Activated naive CD4-positive, alpha-beta T cell treated with Interleukin-2 at 50 U/mL for 16 hours (primary cell): Measurements from ENCODE around the gene RACGAP1.

Experiments used
- DNase-seq: peaks from one replicate; pipeline ENCODE4 v3.0.0-alpha.2; 2020

RACGAP1 gene, protein sequence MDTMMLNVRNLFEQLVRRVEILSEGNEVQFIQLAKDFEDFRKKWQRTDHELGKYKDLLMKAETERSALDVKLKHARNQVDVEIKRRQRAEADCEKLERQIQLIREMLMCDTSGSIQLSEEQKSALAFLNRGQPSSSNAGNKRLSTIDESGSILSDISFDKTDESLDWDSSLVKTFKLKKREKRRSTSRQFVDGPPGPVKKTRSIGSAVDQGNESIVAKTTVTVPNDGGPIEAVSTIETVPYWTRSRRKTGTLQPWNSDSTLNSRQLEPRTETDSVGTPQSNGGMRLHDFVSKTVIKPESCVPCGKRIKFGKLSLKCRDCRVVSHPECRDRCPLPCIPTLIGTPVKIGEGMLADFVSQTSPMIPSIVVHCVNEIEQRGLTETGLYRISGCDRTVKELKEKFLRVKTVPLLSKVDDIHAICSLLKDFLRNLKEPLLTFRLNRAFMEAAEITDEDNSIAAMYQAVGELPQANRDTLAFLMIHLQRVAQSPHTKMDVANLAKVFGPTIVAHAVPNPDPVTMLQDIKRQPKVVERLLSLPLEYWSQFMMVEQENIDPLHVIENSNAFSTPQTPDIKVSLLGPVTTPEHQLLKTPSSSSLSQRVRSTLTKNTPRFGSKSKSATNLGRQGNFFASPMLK

DNA sequence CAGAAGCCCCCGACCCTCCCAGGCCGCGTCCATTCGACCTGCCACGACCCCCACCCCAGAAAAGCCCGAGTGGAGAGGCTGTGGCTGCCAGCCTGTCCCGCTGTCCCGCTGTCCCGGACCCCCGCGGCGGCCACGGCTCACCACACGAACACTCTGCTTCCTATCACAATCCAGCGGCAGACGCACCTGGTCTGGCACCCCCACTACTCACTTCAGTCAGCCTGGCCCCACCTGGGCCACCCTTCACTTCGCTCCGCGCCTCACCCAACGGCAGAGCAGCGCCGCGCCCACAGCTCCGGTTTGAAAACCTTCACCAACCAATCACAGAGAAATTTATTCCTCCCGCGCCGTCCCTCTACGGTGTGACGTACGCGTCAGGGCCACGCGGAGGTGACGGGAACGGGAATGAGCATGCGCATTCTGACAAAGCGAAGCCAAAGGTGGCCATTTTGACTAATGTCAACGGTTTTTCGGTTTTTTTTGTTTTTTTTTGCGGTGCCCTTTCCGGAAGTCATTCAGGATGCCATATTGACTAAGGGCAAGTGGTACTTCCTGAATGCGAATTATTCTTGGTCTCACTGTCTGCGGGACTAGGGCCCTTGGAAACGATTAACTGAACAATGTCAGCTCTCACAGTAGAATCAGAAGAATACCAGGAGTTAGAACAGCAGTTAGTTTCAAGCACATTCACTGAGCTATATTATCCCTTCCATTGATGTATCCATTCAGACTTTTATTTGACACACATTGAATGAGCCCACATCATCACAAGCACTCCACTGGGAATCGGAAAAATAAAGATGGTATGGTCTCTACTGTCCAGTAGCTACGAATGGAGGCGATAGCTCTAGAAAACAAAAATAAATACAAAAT lies at the start of gene RACGAP1:
TSS of gene RACGAP1 (minus strand) at position 308 of the 873 bp plus-strand sequence. CDS start 8,779 bp downstream, outside the sequence.
- peak; percentile 94 for DNase-seq

DNA sequence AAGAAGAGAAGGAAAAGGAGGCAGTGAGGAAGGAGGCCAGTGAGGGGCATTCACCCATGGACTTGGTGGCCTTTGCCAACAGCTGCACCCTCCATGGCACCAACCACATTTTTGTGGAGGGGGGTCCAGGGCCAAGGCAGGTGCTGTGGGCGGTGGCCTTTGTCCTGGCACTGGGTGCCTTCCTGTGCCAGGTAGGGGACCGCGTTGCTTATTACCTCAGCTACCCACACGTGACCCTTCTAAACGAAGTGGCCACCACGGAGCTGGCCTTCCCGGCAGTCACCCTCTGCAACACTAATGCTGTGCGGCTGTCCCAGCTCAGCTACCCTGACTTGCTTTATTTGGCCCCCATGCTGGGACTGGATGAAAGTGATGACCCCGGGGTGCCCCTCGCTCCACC lies 48.4 kb upstream of the RACGAP1 start:
- no peak for DNase-seq

DNA sequence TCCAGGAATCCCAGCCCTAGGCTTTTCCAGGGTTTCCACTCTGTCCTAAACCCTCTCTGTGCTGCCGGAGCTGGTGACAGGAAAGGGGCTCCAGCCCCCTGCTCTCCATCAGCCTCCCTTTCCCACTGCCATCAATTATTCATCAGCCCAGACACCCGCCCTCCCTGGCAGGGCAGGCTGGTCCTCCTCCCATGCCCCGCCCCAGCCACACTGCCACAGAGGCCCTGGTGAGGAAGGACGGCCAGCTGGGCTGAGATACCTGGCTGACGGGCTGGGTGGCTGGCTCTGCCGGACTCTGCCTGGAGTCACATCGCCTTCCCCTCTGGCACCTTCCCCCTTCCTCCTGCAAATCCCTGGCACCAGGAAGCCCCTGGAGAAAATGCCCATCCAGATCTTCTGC lies 47.9 kb upstream of the RACGAP1 start:
- no peak for DNase-seq

DNA sequence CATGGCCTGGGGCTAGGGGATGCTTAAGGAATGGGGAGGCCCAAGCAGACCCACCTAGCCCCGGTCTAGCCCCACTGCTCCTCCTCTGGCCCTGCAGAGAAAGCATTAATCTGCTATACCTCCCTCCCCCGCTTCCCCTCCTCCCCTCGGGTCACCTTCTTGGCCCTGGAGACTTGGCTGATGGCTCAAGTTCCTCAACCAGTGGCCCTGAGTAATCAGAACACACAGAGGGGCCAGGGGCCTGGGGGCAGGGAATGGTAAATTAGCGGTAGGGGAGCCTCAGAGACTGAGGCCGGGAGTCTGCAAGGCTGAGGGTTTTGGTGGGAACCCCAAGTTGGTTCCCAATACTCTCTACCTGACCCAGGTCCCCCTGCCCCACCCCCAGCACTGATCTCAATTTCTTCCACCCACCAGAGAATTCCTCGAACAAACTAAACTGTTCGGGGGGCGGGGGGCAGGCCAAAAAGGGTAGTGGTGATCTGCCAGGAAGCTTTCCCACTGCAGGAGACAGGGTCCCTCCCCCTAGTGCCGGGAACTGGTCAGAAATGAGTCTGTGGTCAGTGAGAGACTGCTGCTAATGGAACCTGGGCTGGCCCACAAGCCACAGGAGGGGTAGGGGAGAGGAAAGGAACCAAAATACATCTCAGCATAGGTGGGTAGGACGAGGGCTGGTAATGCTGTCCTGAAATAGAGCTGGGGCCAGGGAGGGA lies 47.1 kb upstream of the RACGAP1 start:
- DNase-seq: no peak

DNA sequence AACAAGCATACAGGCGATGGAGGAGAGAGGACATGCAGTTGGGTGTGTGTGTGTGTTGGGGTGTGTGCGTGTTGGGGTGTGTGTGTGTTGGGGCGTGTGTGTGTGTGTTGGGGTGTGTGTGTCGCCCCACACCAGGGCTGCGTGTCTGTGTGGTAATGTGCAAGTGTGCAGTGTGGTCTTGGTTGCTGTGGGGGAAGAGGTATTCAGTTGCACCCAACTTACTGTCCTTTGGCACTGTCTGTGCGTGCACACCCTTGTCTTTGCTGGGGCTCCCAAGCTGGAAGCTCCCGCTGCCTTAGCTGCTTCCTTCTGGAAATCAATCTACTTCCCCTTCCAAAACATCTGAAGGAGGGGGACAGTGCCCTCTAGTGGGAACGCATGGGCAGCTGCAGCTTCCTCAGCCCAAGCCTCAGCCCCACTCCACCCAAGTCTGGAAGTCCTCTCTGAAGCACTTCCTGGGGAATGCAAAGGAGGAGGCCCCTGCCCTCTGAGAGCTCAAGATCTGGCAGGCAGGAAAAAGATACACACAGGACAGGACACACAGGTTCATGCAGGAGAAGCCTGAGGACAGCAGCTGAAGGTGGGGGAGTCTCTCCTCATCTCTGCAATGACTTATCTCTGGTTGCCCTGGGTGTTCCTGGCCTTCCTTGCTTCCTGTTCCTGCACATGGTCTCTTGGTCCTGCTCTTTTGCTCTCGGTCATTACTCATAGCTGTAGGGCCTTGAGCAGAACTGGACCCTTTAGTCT lies 45.2 kb upstream of the RACGAP1 start:
- peak; percentile 67 for DNase-seq

DNA sequence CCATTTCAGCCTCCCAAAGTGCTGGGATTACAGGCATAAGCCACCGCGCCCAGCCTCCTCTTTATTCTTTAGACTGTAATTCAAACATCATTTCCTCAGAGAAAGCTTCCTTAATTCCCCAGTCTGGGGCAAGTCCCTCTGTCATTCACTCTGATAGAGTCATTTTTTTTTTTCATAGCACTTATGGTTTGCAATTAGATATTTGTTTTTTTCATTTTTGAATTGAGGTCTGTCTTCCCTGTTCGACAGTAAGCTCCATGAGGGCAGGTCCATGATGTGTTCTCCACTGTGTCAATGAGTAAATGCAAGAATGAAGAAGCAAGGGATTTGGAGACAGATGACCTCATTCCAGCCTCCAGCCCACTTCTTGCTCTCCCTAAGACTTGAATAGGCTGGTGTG lies 44.2 kb upstream of the RACGAP1 start:
- no peak for DNase-seq

DNA sequence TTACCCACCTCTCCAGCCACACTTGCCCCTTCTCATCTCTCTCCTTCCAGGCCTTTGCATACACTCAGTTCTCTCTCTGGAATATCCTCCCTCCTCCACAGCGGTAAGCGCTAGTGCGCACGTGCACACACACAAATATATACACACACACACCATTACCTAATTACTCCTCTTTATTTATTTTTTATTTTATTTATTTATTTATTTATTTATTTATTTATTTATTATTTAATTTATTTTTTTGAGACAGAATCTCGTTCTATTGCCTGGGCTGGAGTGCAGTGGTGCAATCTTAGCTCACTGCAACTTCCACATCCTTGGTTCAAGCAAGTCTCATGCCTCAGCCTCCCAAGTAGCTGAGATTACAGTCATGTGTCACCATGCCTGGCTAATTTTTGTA lies 43.8 kb upstream of the RACGAP1 start:
- no peak for DNase-seq

DNA sequence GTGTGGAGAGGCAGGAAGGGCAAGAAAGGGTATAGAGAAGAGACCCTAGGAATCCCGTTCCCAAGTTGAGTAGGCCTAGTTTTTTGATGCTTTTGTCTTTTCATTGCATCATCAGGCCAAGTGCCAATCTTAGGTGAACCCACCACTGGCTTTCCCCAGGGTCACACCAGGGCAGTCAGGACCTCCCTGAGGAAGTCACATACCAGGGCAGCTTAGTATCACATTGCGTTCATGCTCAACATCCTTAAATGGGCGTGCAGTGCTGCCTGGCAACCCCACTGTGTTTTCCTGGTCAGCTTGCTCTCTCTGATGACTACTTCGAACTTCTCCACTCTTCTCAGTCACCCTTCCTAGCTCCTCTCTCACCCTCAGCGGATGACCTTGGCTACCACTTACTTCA lies 41.1 kb upstream of the RACGAP1 start:
- no peak for DNase-seq

DNA sequence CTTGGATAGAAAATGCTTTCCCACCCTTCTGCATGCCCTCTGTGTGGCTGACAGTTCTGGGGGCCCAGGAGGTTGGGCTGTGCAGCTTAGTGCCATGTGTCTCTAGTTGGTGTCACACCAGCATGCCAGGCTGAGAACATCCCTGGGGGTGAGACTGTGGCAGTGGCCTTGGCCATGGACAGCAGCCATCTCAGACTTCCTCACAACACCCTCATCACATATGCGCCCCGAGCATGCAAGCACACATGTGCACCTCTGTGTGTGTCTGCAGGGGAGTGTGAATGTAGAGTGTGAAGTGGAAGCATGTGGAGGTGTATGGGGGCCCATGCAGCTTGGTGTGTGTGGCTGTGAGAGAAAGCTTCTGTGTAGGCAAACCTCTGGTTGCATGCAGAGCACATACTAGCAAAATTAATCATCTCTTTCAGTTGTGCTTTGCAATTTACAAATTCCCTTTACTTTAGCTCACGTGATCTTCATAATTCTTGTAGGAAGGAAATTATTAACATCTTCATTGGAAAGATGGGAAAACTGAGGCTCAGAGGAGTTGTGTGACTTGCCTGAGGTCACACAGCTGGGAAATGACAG lies 40.5 kb upstream of the RACGAP1 start:
- DNase-seq: no peak

DNA sequence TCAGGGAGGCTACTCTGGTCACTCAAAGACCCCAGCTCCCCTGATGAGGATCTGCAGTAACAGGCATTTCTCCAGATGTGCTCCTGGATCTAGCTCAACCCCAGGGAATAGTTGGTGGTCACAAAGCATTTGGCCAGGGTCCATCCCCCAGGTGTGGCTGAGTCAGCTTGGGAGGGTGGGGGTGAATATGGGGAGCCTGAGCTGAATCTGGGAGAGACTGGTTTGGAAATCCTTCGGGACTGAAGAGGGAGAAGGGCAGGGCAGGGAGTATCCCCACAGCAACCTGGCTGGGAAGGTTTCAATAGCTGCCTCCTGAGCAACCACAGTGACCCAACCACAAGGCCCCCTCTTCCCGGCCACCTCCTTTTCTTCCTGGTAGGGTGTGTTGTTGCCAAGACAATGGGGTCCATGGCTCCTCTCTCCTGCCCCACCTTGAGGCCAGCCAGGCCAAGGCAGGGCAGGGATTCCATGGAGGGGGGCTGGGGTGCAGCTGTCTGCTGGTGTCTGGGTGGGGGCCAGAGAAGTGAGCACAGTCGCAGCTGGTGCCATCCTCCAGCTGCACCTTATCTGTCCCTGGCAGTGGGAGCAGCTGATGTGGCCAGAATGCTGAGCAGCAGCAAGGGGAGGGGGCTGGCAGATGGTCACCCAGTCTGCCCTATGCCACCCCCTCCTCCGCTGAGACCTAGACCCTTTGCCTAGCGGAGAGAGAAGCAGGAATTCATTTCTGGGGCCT lies 37.6 kb upstream of the RACGAP1 start:
- no peak for DNase-seq

DNA sequence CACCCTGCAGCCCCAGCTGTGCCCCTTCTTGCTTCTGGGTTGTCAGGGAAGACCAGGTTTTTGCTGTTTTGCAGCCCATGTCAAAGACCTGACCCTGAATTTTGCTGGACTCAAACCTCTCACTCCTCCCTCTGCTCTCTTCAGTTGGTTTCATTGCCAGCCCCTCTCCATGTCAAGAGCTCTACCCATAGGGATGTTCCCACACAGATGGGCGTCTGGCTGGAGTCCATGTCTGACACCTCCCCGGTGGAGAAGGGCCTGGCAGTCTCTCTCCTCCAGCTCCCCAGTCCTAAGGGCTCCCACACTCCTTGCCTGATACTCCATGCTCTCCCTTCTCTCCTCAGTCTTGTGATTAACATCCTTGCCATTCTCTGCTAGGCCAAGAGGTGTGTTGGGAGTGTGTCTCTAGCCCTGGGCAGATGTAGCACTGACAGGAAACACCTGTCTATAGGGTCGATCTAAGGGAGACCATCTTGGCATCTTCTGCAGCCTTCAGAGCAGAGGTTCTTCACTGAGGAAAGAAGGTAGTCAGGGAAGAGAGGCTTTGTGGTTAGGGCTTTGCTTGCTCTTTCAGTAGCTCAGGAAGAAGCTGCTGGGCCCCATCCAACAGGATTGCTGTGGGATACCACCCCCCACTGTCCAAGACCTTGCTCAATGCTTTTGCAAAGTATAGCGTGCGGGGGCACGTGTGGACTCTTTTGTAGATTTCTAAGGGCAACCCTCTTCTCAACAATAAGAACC lies 36.8 kb upstream of the RACGAP1 start:
- DNase-seq: no peak

DNA sequence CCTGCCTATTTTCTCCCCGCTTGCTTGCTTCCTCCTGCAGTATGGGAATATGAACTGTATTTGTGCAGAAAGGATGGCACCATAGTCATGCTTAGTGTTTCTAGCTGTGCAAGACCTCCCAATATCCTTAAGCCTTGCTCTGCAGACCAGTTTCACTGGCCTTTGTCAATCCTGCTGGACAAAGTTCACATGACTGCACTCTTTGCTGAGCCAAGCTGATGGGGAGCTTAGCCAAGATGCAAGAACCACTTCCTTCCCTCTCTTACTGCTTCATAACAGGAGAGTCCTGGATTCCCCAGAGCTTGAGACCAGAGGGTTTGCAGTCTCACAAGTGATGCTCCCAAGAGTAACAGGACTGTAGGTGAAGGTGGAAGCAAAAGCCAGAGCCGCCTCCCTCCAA lies 35.9 kb upstream of the RACGAP1 start:
- no peak for DNase-seq

DNA sequence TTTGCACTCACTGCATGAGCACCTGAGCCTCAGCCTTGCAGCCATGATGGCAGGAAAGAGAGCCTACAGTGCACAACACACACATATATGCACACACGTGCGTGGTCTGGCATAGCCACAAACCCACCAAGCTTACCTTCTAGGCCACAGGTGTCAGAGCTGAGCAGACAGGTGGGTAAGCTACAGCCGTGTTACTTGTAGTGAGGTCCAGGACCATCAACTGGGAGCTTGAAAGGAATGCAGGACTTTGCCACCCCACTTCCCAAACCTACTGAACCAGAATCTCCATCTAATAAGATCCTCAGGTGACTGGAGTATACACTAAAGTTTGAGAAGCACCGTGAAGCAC lies 34.8 kb upstream of the RACGAP1 start:
- DNase-seq: no peak

DNA sequence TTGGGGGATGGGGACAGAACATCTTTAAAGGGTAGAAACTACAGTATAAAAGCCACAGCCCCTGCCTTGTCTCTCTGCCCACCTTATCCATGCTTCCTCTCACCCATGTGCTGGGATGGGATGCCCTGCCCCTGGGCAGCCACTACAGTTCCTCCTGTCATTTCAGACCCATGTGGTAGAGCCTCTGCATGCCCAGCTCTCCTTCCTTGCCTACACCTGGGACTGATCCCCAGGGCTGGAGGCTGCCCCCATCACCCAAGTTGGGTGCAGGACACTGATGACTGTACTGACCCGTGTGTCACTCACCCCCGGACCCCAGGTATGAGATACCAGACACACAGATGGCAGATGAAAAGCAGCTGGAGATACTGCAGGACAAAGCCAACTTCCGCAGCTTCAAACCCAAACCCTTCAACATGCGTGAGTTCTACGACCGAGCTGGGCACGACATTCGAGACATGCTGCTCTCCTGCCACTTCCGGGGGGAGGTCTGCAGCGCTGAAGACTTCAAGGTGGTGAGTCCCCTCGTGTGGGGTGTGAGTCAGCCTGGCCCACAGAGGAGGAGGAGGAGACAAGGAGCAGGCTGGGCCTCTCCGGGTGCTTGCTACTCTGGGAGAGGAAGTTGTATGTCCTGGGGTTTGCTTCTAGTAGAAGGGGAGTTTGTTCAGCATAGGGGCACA lies 34.3 kb upstream of the RACGAP1 start:
- peak; percentile 29 for DNase-seq

DNA sequence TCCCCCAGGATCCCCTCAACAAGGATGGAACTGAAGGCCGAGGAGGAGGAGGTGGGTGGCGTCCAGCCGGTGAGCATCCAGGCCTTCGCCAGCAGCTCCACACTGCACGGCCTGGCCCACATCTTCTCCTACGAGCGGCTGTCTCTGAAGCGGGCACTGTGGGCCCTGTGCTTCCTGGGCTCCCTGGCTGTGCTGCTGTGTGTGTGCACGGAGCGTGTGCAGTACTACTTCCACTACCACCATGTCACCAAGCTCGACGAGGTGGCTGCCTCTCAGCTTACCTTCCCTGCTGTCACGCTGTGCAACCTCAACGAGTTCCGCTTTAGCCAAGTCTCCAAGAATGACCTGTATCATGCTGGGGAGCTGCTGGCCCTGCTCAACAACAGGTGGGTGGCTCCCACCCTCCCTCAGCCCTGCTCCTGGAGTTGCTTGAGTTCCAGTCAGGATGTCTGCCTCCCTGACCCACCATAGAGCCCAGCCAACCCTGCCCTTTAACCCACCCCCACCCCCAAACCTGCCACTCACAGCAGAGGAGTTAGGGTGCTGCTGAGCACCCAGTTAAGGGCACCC lies 33.5 kb upstream of the RACGAP1 start:
- DNase-seq: no peak

DNA sequence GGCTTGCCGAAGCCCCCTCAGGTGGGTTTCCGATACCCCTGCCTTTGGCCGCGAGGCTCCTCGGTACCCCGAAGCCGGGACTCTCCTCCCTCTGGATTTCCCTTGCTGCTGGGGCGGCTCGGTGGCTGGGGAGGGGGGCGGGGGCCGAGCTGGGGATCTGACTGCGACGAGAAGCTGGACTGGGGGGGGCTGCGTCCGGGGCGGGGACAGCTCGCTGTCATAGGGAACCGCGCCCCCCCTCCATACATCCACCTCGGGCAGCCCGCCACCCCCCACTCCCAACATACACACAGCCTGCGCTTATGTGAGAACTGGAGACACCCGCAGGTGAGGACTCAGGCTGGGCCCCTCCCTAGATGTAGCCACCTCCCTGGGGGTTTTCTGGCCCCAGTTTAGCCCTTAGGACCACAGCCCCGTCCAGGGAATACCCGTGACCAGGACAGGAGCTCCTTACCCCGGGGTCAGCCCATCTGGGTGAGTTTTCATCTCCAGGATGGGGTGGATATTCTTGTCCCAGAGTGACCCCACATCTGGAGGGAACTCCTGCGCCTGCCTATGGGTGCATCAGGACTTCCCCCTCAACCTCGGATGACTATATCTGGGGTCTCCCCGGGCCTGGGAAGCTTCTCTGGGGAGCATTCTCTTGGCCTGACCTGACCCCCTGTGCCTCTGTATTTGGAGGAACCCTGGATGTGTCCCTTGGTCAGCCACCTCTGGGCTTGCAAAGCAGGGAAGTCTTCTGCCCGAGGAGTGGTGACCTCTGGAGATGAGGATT lies 32.8 kb upstream of the RACGAP1 start:
- DNase-seq: no peak

DNA sequence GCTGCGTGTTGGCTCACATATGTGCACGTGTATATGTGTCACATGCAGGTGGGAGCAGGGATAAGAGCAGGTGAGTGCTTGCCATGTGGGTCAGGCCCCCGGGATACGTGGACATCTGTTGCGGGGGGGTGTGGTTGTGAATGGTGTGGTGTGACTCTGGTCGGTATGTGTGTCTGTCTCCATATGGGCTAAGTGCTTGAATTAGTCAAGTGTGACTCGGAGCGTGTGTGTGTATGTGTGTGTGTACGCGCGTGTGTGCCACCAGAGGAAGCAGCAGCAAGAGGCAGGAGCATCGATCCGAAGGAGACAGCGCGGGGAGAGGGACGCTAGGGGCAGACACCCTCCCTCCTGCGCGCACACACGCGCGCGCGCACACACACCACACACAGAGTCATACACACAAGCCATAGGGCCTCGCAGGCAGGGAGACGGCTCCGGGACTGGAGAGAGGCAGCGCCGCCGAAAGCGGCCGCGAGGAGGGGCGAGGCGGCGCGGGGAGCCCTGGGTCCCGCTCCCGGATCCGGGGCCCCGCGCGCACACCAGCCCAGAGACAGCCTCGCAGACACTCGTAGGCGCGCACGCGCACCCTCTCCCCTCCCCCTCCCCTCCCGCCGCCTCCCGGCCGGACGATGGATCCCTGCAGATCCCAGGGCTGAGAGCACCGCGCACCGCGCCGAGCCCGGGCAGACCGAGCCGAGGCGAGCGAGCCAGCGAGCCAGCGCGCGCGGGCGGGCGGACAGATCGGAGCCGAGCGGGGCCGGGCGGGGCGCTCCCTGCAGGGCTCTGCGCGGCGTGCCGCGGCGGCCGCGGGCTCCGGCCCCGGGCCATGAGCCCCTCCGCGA lies 31.9 kb upstream of the RACGAP1 start, which contains the start of gene ASIC1:
TSS of gene ASIC1 (plus strand) at position 597 of the 842 bp plus-strand sequence. CDS start 1,171 bp downstream, outside the sequence.
- peak; percentile 52 for DNase-seq

DNA sequence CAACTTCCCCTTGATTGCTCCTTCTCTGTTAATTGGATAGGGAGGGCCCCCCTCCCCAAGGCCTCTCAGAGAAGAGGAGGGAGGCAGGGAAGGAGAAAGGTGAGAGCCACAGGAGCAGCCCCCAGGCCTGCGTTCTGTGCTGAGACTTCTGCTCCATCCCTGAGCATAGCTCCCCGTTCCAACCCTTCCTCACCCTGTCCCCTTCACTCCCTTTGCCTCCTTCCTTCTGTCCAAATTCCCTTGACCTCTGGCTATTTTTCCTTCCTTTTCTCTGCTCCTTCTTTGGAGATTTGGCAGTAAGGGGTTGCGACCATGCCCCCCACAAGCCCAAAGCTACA lies 31.3 kb upstream of the RACGAP1 start:
- DNase-seq: no peak
